ENCODE measurements around the gene CHTOP.
"Not testable (repeated sequence)": the region's sequence is repeated elsewhere in the genome, so short reads cannot be mapped to it uniquely, and the experiment has no call there.

GRCh38 chr1:153640213-153640612 is 6.3 kb downstream of the CHTOP start:
- not testable (repeated sequence) for TF ChIP-seq PPARA (CRISPR knock-in tag; IDR thresholded peaks at IDR 0.05; ENCODE audit: borderline replicate concordance); CREB5 (CRISPR knock-in tag; IDR thresholded peaks at IDR 0.05; ENCODE audit: low read depth); GLIS3 (CRISPR knock-in tag; IDR thresholded peaks at IDR 0.05); ESRRG (CRISPR knock-in tag; IDR thresholded peaks at IDR 0.05)
